Measurements from ENCODE around the gene RPS19BP1. TPM values are rescaled to one million over a fixed set of nuclear protein-coding genes. Genes with fewer than 3 reads are reported as not detected.

The RPS19BP1 gene
- total and polyA plus RNA-seq, 12 donors: 39.5 to 250 (median 153) TPM

- Histone ChIP-seq H3K9me3 (replicated peaks in 1 of 3) (no peaks in the 10 kb centered on the region), H3K4me1 (replicated peaks in 1 of 2) (peaks cover 0 to 12% of the 10 kb centered on the region in 2 donors), H3K27ac (no peak overlapping the region), H3K4me3 (no peak overlapping the region), H3K27me3 (no peaks in the 10 kb centered on the region), H3K36me3 (replicated peaks in 1 of 2) (peaks cover 0 to 52% of the 10 kb centered on the region in 2 donors)
- DNase-seq: peak in 1 of 7 donors; percentile 13
- no peak for TF ChIP-seq POLR2A (IDR thresholded peaks at IDR 0.05)
- no peak for TF ChIP-seq CTCF (IDR thresholded peaks at IDR 0.05)
- 82 to 93% (median 90%) methylated on average over 8 to 12 of the region's 12 CpGs for WGBS, 4 donors
- intact Hi-C loops (cut with DNase I): loop anchor here in 1 of 2 donors (10.0 kb wide), 1 partner anchor 171 kb away; the partner anchor contains the start of gene SYNGR1
Measured at GRCh38 chr22:39515266-39516050, 17.1 kb downstream of the RPS19BP1 start.

- H3K27me3 ChIP-seq: no peaks in the 10 kb centered on the region
- peak in 4 of 7 donors; percentile 58 to 88 (median 71) for DNase-seq
- no peak overlapping the region for H3K4me3 ChIP-seq
- TF ChIP-seq POLR2A (IDR thresholded peaks at IDR 0.05) (no peak), CTCF (IDR thresholded peaks at IDR 0.05) (peak; percentile 38 to 77 (median 62))
- H3K4me1 ChIP-seq (replicated peaks in 1 of 2): peaks cover 0 to 12% of the 10 kb centered on the region in 2 donors
- intact Hi-C loops (cut with DNase I): loop anchor here in 1 of 2 donors (10.0 kb wide), 1 partner anchor 170 kb away; the partner anchor contains the start of gene SYNGR1
- 53 to 60% (median 56%) methylated on average over 8 of the region's 8 CpGs for WGBS, 4 donors
- peak overlapping the region in 2 of 5 donors; percentile 7 to 76 for H3K27ac ChIP-seq
- peaks cover 0 to 61% of the 10 kb centered on the region in 2 donors for H3K36me3 ChIP-seq (replicated peaks in 1 of 2)
- H3K9me3 ChIP-seq (replicated peaks in 1 of 3): no peaks in the 10 kb centered on the region
Measured at GRCh38 chr22:39514373-39514973, 18.1 kb downstream of the RPS19BP1 start.

- no peaks in the 10 kb centered on the region for H3K9me3 ChIP-seq (replicated peaks in 1 of 3)
- H3K36me3 ChIP-seq (replicated peaks in 1 of 2): peaks cover 0 to 67% of the 10 kb centered on the region in 2 donors
- peak overlapping the region in 2 of 5 donors; percentile 7 to 76 for H3K27ac ChIP-seq
- H3K4me1 ChIP-seq (replicated peaks in 1 of 2): peaks cover 0 to 6% of the 10 kb centered on the region in 2 donors
- no peaks in the 10 kb centered on the region for H3K27me3 ChIP-seq
- DNase-seq: peak in 6 of 7 donors; percentile 63 to 89 (median 78)
- no peak for TF ChIP-seq CTCF (IDR thresholded peaks at IDR 0.05)
- no peak for TF ChIP-seq POLR2A (IDR thresholded peaks at IDR 0.05)
- 55 to 62% (median 61%) methylated on average over 13 to 18 of the region's 18 CpGs for WGBS, 4 donors
- no peak overlapping the region for H3K4me3 ChIP-seq
- intact Hi-C loops (cut with DNase I): loop anchor here in 1 of 2 donors (10.0 kb wide), 1 partner anchor 169 kb away; the partner anchor contains the start of gene SYNGR1
Measured at GRCh38 chr22:39513791-39514190, 18.8 kb downstream of the RPS19BP1 start.

GRCh38 chr22:39512026-39512425 is 20.5 kb downstream of the RPS19BP1 start:
- no peaks in the 10 kb centered on the region for H3K9me3 ChIP-seq (replicated peaks in 1 of 3)
- no peaks in the 10 kb centered on the region for H3K4me1 ChIP-seq (replicated peaks in 1 of 2)
- WGBS, 4 donors: 85 to 92% (median 92%) methylated on average over 6 to 10 of the region's 10 CpGs; no CpG with 5 or more reads in 1 of the 4 donors
- no peaks in the 10 kb centered on the region for H3K27me3 ChIP-seq
- intact Hi-C loops (cut with DNase I): loop anchor here in 1 of 2 donors (10.0 kb wide), 1 partner anchor 167 kb away; the partner anchor contains the start of gene SYNGR1
- DNase-seq: peak in 1 of 7 donors; percentile 14
- TF ChIP-seq CTCF (IDR thresholded peaks at IDR 0.05): no peak
- no peak for TF ChIP-seq POLR2A (IDR thresholded peaks at IDR 0.05)
- H3K4me3 ChIP-seq: no peak overlapping the region
- peaks cover 0 to 79% of the 10 kb centered on the region in 2 donors for H3K36me3 ChIP-seq (replicated peaks in 1 of 2)
- H3K27ac ChIP-seq: no peak overlapping the region
